ENCODE results near the gene HTT. TPM values are rescaled to one million over a fixed set of nuclear protein-coding genes. Genes with fewer than 3 reads are reported as not detected.

The HTT gene
- total RNA-seq, 5 donors from 2014 or later (not counting 1 experiment from before 2014, with no cell fraction given): 60.3 to 97.1 (median 71.4) TPM

DNA sequence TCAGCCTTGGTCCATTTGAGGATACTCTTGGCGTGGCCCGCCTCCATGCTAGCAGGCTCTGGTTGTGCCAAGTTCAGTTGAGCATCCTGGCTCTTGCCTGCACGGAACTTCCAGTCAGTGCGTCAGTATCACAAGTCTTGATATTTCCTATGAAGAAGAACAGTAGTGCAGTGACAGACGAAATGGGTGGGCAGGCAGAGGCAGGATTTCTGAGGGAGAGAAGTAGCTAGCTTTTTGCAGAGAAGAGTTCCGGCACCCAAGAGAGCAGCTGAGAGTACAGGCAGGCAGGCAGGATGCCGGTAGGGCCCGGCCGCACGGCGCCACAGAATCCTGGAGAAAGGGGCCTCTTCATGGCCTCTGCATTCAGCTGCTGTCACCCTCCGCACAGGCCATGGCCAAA, 118.3 kb downstream of the HTT start:
- Histone ChIP-seq H3K4me1 (ENCODE audit: control insufficient read depth in 1 of 2, extremely low read depth in 1 of 2, insufficient read depth in 2 of 2, low read length in 2 of 2) (peaks cover 37 to 65% of the 10 kb centered on the region in 2 experiments), H3K9me3 (no peaks in the 10 kb centered on the region), H3K4me3 (ENCODE audit: control insufficient read depth in 1 of 2, extremely low read depth in 1 of 2, low read length in 1 of 2) (no peak overlapping the region), H3K27ac (ENCODE audit: low read length) (peak overlapping the region; percentile 70), H3K36me3 (ENCODE audit: control insufficient read depth in 2 of 2, extremely low read depth in 1 of 2, insufficient read depth in 1 of 2, low read length in 1 of 2) (peaks cover 19 to 32% of the 10 kb centered on the region in 2 donors), H3K27me3 (replicated peaks in 1 of 2; ENCODE audit: control insufficient read depth in 2 of 2, extremely low read depth in 1 of 2, insufficient read depth in 2 of 2, low read length in 1 of 2) (no peaks in the 10 kb centered on the region)
- 87% methylated on average over 11 of the region's 12 CpGs for WGBS (ENCODE audit: insufficient coverage)
- no peak for ATAC-seq (replicated peaks in 1 of 4)
- Mint-ChIP-seq H3K9me3 (no peaks in the 10 kb centered on the region), H3K4me1 (peaks cover 53 to 67% (median 60%) of the 10 kb centered on the region in 3 donors), H3K36me3 (peaks cover 44% of the 10 kb centered on the region), H3K4me3 (no peak overlapping the region), H3K27me3 (no peaks in the 10 kb centered on the region), H3K27ac (no peak overlapping the region)
- POLR2A ChIA-PET: interaction anchor here in 1 of 2 donors (0.6 kb wide), 1 partner anchor 226 kb away, joined by 3 read pairs; no protein-coding TSS in a partner anchor
- CTCF ChIA-PET: interaction anchor here in 1 of 2 donors (0.8 to 1.6 kb wide), 3 partner anchors 18 to 27 kb away, joined by 3 to 4 read pairs (median 3); no protein-coding TSS in a partner anchor
- DNase-seq: peak in 2 of 35 experiments; percentile 9 to 28

- Mint-ChIP-seq H3K9me3 (no peaks in the 10 kb centered on the region), H3K4me3 (peak overlapping the region in 1 of 3 donors; percentile 71), H3K36me3 (peaks cover 36% of the 10 kb centered on the region), H3K4me1 (peaks cover 58 to 71% (median 62%) of the 10 kb centered on the region in 3 donors), H3K27ac (no peak overlapping the region), H3K27me3 (no peaks in the 10 kb centered on the region)
- Histone ChIP-seq H3K4me1 (ENCODE audit: control insufficient read depth in 1 of 2, extremely low read depth in 1 of 2, insufficient read depth in 2 of 2, low read length in 2 of 2) (peaks cover 38 to 74% of the 10 kb centered on the region in 2 experiments), H3K4me3 (ENCODE audit: control insufficient read depth in 1 of 2, extremely low read depth in 1 of 2, low read length in 1 of 2) (no peak overlapping the region), H3K36me3 (ENCODE audit: control insufficient read depth in 2 of 2, extremely low read depth in 1 of 2, insufficient read depth in 1 of 2, low read length in 1 of 2) (peaks cover 13 to 24% of the 10 kb centered on the region in 2 donors), H3K9me3 (no peaks in the 10 kb centered on the region), H3K27ac (ENCODE audit: low read length) (peak overlapping the region; percentile 4), H3K27me3 (replicated peaks in 1 of 2; ENCODE audit: control insufficient read depth in 2 of 2, extremely low read depth in 1 of 2, insufficient read depth in 2 of 2, low read length in 1 of 2) (no peaks in the 10 kb centered on the region)
- CTCF ChIA-PET: interaction anchor here in 1 of 2 donors (0.7 to 1.6 kb wide), 6 partner anchors 9 to 287 kb away, joined by 3 to 6 read pairs (median 4); no protein-coding TSS in a partner anchor
- 0% methylated on average over 1 of the region's 6 CpGs for WGBS (ENCODE audit: insufficient coverage)
- POLR2A ChIA-PET: interaction anchor here in 1 of 2 donors (0.6 kb wide), 1 partner anchor 225 kb away, joined by 3 read pairs; no protein-coding TSS in a partner anchor
- ATAC-seq (replicated peaks in 1 of 4): peak in 1 of 4 experiments; percentile 40
- DNase-seq: peak in 1 of 35 experiments; percentile 54
These were observed 119.2 kb downstream of the HTT start for GRCh38 chr4:3193531-3194203.

DNA sequence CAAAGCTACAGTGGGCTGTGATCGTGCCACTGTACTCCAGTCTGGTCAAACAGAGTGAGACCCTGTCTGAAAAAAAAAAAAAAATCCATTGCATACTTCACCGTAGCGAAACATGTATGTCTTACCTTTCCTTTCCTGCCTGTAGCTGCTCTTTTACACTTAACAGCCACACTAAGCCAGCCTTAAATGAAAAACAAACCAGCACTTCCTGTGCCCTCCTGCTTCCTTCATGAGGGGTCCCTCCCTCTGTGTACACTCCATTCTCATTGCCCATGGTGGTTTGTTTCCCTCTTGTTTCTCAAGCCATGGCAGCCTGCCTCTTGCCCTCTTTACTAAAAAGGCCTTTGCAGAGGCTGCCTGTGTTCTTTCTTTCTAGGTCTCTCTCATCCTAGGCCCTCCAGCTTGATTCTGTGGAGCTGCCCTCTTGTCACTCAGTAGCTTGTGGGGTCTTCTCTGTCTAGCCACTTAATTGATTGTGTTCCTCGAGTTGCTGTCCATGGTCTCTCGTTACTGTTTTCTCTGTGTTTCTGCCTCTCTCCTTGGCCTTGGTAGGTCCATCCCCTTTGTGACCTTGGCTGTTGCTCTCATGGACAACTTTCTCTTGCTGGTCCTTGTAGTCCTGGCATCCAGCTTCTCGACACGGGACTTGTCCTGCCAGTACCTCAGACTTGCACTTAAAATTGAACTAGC, 122.3 kb downstream of the HTT start:
- H3K9me3 ChIP-seq: no peaks in the 10 kb centered on the region
- peak in 11 of 35 experiments; percentile 7 to 38 (median 15) for DNase-seq
- peaks cover 19% of the 10 kb centered on the region for H3K36me3 Mint-ChIP-seq
- H3K27me3 Mint-ChIP-seq: no peaks in the 10 kb centered on the region
- peaks cover 52 to 87% of the 10 kb centered on the region in 2 experiments for H3K4me1 ChIP-seq (ENCODE audit: control insufficient read depth in 1 of 2, extremely low read depth in 1 of 2, insufficient read depth in 2 of 2, low read length in 2 of 2)
- H3K4me3 ChIP-seq (ENCODE audit: control insufficient read depth in 1 of 2, extremely low read depth in 1 of 2, low read length in 1 of 2): no peak overlapping the region
- POLR2A ChIA-PET: interaction anchor here in 1 of 2 donors (0.6 kb wide), 1 partner anchor 149 kb away, joined by 4 read pairs; no protein-coding TSS in a partner anchor
- CTCF ChIA-PET: interaction anchor here (0.6 to 1.0 kb wide), 5 partner anchors 15 to 284 kb away, joined by 3 read pairs; no protein-coding TSS in a partner anchor
- peaks cover 8 to 15% of the 10 kb centered on the region in 2 donors for H3K36me3 ChIP-seq (ENCODE audit: control insufficient read depth in 2 of 2, extremely low read depth in 1 of 2, insufficient read depth in 1 of 2, low read length in 1 of 2)
- peak overlapping the region; percentile 51 for H3K27ac ChIP-seq (ENCODE audit: low read length)
- peak overlapping the region; percentile 47 to 86 for H3K27ac Mint-ChIP-seq
- no peaks in the 10 kb centered on the region for H3K27me3 ChIP-seq (replicated peaks in 1 of 2; ENCODE audit: control insufficient read depth in 2 of 2, extremely low read depth in 1 of 2, insufficient read depth in 2 of 2, low read length in 1 of 2)
- 50% methylated on average over 5 of the region's 7 CpGs for WGBS (ENCODE audit: insufficient coverage)
- no peaks in the 10 kb centered on the region for H3K9me3 Mint-ChIP-seq
- peaks cover 74 to 78% (median 77%) of the 10 kb centered on the region in 3 donors for H3K4me1 Mint-ChIP-seq
- peak; percentile 72 to 89 (median 80) for ATAC-seq (replicated peaks in 1 of 4)
- peak overlapping the region; percentile 1 to 71 (median 59) for H3K4me3 Mint-ChIP-seq

GRCh38 chr4:3197366-3198105, 123.1 kb downstream of the HTT start:
- CTCF ChIA-PET: interaction anchor here (0.7 to 1.0 kb wide), 3 partner anchors 28 to 246 kb away, joined by 3 to 4 read pairs (median 3); no protein-coding TSS in a partner anchor
- DNase-seq (no peak), ATAC-seq (replicated peaks in 1 of 4) (no peak)
- Histone ChIP-seq H3K4me3 (ENCODE audit: control insufficient read depth in 1 of 2, extremely low read depth in 1 of 2, low read length in 1 of 2) (peak overlapping the region in 1 of 2 donors; percentile 7), H3K4me1 (ENCODE audit: control insufficient read depth in 1 of 2, extremely low read depth in 1 of 2, insufficient read depth in 2 of 2, low read length in 2 of 2) (peaks cover 58 to 87% of the 10 kb centered on the region in 2 experiments), H3K27ac (ENCODE audit: low read length) (peak overlapping the region; percentile 51), H3K9me3 (no peaks in the 10 kb centered on the region), H3K36me3 (ENCODE audit: control insufficient read depth in 2 of 2, extremely low read depth in 1 of 2, insufficient read depth in 1 of 2, low read length in 1 of 2) (peaks cover 6 to 15% of the 10 kb centered on the region in 2 donors), H3K27me3 (replicated peaks in 1 of 2; ENCODE audit: control insufficient read depth in 2 of 2, extremely low read depth in 1 of 2, insufficient read depth in 2 of 2, low read length in 1 of 2) (no peaks in the 10 kb centered on the region)
- Mint-ChIP-seq H3K4me3 (peak overlapping the region in 1 of 3 donors; percentile 71), H3K27ac (peak overlapping the region; percentile 47 to 86), H3K4me1 (peaks cover 78 to 80% (median 79%) of the 10 kb centered on the region in 3 donors), H3K27me3 (no peaks in the 10 kb centered on the region), H3K9me3 (no peaks in the 10 kb centered on the region), H3K36me3 (peaks cover 19% of the 10 kb centered on the region)
- POLR2A ChIA-PET: interaction anchor here (0.6 to 0.7 kb wide), 2 partner anchors 147 to 148 kb away, joined by 4 to 13 read pairs; no protein-coding TSS in a partner anchor
- WGBS (ENCODE audit: insufficient coverage): 73% methylated on average over 8 of the region's 9 CpGs

- no peak overlapping the region for H3K4me3 ChIP-seq (ENCODE audit: control insufficient read depth in 1 of 2, extremely low read depth in 1 of 2, low read length in 1 of 2)
- ATAC-seq (replicated peaks in 1 of 4) (no peak), DNase-seq (no peak)
- peaks cover 67 to 86% of the 10 kb centered on the region in 2 experiments for H3K4me1 ChIP-seq (ENCODE audit: control insufficient read depth in 1 of 2, extremely low read depth in 1 of 2, insufficient read depth in 2 of 2, low read length in 2 of 2)
- Mint-ChIP-seq H3K9me3 (no peaks in the 10 kb centered on the region), H3K4me3 (no peak overlapping the region), H3K36me3 (peaks cover 20% of the 10 kb centered on the region), H3K4me1 (peaks cover 80 to 88% (median 83%) of the 10 kb centered on the region in 3 donors), H3K27me3 (no peaks in the 10 kb centered on the region), H3K27ac (no peak overlapping the region)
- H3K27ac ChIP-seq (ENCODE audit: low read length): no peak overlapping the region
- peaks cover 6 to 15% of the 10 kb centered on the region in 2 donors for H3K36me3 ChIP-seq (ENCODE audit: control insufficient read depth in 2 of 2, extremely low read depth in 1 of 2, insufficient read depth in 1 of 2, low read length in 1 of 2)
- ChIA-PET POLR2A (no interaction called here), CTCF (no interaction called here)
- no peaks in the 10 kb centered on the region for H3K9me3 ChIP-seq
- WGBS (ENCODE audit: insufficient coverage): 95% methylated on average over 7 of the region's 12 CpGs
- no peaks in the 10 kb centered on the region for H3K27me3 ChIP-seq (replicated peaks in 1 of 2; ENCODE audit: control insufficient read depth in 2 of 2, extremely low read depth in 1 of 2, insufficient read depth in 2 of 2, low read length in 1 of 2)
These were observed 124.4 kb downstream of the HTT start for GRCh38 chr4:3198906-3199305.
